GM12864 (cell line): ENCODE results near the gene CYP2C18.
"Not testable (repeated sequence)": the region's sequence is repeated elsewhere in the genome, so short reads cannot be mapped to it uniquely, and the experiment has no call there.

ENCODE experiments used
- DNase-seq: peaks from one replicate; pipeline ENCODE4 v3.0.0-alpha.2; 2011; ENCODE audit warnings: low read depth
- H3K4me3 ChIP-seq: 2 replicates; pipeline ENCODE4 v1.5.1; 2011; ENCODE audit warnings: mild to moderate bottlenecking, low read depth, low read length, control low read depth
- TF ChIP-seq, protein P1 (sequence below): IDR thresholded peaks from 2 replicates; pipeline ENCODE4 v1.5.1; 2011; ENCODE audit warnings: low read depth, mild to moderate bottlenecking, moderate library complexity, low read length, control low read depth, inconsistent platforms; ENCODE audit errors: missing control alignments

The CYP2C18 gene

DNA sequence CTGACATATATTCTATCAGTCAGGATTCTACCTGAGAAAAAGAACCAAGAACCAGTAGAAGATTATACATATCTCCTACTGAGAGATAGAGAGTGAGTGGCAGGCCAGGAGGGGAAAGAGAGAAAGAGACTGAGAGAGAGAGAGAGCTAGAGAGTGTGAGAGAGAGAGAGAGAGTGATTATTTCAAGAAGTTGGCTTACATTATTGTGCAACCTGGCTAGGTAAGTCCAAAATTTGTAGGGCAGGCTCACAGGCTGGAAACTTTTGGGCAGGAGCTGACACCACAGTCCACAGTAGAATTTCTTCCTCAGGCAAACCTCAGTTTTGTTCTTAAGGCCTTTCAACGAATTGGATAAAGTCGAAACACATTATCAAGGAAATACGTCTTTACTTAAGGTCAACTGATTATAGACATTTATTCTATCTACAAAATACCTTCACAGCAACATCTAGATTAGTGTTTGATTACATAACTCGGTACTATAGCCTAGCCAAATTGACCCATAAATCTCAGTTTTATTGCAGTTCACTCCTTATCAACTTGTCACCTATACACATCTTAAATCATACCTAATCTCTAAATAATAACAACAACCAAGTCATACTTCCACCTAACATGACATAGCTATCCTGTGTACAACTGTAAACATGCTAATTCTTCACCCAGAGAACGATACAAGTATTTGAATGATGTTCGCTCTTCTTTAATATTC lies 17.0 kb upstream of the CYP2C18 start:
- no peak overlapping the region for H3K4me3 ChIP-seq
- DNase-seq: no peak
- TF ChIP-seq, protein P1, sequence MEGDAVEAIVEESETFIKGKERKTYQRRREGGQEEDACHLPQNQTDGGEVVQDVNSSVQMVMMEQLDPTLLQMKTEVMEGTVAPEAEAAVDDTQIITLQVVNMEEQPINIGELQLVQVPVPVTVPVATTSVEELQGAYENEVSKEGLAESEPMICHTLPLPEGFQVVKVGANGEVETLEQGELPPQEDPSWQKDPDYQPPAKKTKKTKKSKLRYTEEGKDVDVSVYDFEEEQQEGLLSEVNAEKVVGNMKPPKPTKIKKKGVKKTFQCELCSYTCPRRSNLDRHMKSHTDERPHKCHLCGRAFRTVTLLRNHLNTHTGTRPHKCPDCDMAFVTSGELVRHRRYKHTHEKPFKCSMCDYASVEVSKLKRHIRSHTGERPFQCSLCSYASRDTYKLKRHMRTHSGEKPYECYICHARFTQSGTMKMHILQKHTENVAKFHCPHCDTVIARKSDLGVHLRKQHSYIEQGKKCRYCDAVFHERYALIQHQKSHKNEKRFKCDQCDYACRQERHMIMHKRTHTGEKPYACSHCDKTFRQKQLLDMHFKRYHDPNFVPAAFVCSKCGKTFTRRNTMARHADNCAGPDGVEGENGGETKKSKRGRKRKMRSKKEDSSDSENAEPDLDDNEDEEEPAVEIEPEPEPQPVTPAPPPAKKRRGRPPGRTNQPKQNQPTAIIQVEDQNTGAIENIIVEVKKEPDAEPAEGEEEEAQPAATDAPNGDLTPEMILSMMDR: no peak

- TF ChIP-seq, protein P1: no peak
- no peak overlapping the region for H3K4me3 ChIP-seq
- no peak for DNase-seq
Observed at GRCh38 chr10:94673614-94674321, 9.8 kb upstream of the CYP2C18 start.

GRCh38 chr10:94676496-94676895 lies 7.0 kb upstream of the CYP2C18 start:
- no peak overlapping the region for H3K4me3 ChIP-seq
- TF ChIP-seq, protein P1: no peak
- no peak for DNase-seq

DNA sequence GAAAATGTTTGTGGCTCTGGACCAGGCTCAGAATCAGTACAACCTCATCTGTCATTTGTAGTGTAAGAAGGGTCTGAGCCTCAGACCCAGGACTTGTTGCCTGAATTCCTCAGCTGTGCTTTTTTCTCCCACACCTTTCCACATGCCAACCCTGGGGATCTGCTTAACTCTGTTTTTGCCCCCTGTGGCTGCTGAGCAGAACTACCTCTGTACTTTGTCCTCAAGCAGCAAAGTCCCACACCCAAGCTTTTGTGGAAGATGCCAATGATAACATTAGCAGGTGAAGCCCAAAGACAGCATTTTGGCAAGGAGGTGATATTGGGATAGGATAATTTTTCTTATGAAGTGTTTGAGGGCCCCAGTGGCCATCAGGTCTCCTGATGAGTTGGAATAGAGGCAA lies 5.8 kb upstream of the CYP2C18 start:
- TF ChIP-seq, protein P1: peak; percentile 48
- no peak overlapping the region for H3K4me3 ChIP-seq
- no peak for DNase-seq

DNA sequence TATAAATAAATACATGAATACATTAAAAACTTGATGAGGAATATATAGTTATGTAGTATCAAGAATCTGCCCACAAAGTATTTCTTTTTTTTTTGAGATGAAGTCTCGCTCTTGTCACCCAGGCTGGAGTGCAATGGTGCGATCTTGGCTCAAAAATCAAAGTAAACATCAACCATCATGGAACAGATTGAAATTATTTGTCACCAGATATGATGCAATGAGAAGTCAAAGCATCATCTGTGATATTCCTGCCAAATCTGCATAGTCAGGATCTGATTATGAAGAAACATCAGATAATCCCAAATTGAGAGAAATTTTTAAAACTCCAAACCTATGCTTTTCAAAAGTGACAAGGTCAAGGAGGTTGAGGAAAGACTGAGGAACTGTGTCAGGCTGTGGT lies 5.1 kb upstream of the CYP2C18 start:
- TF ChIP-seq, protein P1: no peak
- no peak overlapping the region for H3K4me3 ChIP-seq
- DNase-seq: no peak

DNA sequence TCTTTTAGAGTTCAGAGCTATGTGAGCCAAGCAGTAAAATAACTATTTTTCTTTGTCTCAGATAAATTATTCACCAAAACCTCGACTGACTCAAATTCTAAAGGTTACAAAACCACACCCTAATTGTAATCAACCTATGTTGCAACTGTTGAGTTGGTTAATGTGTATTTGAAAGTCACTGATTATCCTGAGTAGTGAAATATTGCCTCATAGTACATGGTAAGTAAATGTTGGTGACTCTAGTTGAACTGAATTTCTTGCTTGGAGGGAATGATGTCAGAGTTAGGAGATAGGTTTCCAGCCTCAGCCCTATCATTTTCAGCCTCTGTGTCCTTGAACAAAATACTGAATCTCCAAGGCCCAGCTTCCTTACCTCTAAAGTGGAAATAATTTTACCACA lies 3.0 kb upstream of the CYP2C18 start:
- H3K4me3 ChIP-seq: no peak overlapping the region
- TF ChIP-seq, protein P1: no peak
- no peak for DNase-seq

DNA sequence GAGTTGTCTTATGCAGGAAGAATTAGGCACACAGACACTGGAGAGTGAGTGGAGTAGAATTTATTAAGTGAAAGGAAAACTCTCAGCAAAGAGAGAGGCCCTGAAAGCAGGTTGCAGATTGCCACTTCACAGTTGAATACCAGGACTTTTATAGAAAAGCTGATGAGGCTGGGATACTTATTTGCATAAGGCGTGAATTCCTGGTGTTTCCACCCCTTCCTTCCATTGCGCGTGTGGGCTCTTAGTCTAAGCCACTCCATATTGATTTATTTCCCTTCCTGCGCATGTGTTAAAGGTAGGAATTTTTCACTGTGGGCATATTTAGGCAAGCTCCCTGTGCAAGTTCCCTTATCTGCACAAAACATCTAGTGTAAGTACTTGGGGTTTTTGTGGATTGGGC lies 893 bp upstream of the CYP2C18 start:
- not testable (repeated sequence) for H3K4me3 ChIP-seq, DNase-seq
